Spleen (tissue), 7 donors: Measurements from ENCODE around the gene EIF2S2.

Experiments
- CTCF ChIP-seq, 11 experiments: fragments of 200-600 bp in 7 of 11; fragments of 450-650 bp in 4 of 11; sonication (generic) in 4 of 11; IDR thresholded peaks in 8 of 11; conservative IDR thresholded peaks in 3 of 11; 1 replicate in 7 of 11; 2 replicates in 4 of 11; pipeline versions ENCODE4 v1.4.0 to v1.8.0; 2016 to 2021; ENCODE audit warnings: antibody characterized with exemption in 11 of 11, inconsistent platforms in 4 of 11, mild to moderate bottlenecking in 1 of 11
- POLR2A ChIP-seq, 3 donors: fragments of 450-650 bp; IDR thresholded peaks; one replicate each; pipeline ENCODE4 v1.5.1; 2017; ENCODE audit warnings: antibody characterized with exemption in 3 of 3, mild to moderate bottlenecking in 1 of 3
- POLR2AphosphoS5 ChIP-seq, 3 donors: sonication (generic); formaldehyde crosslinking; IDR thresholded peaks; one replicate each; pipeline ENCODE4 v1.5.1; 2017; ENCODE audit warnings: antibody characterized with exemption in 3 of 3
- donor health status: DM: no; HTN: no; CAD: no; lungs with moderate emphysema.
- donor health status: DM: no; HTN: no; CAD: no.
- donor health status: DM: no; HTN: no; CAD: no.

- TF ChIP-seq CTCF (IDR thresholded peaks at IDR 0.05 in 8 of 11, conservative IDR thresholded peaks at IDR 0.05 in 3 of 11) (no peak), POLR2A (IDR thresholded peaks at IDR 0.05) (no peak), POLR2AphosphoS5 (IDR thresholded peaks at IDR 0.05) (no peak)
These were observed 70.8 kb downstream of the EIF2S2 start for GRCh38 chr20:34041226-34041625.
